Measurements from ENCODE around the gene SLC22A16. TPM values are rescaled to one million over a fixed set of nuclear protein-coding genes. Genes with fewer than 3 reads are reported as not detected.

The SLC22A16 gene
- total and polyA plus RNA-seq, 2 donors (not counting 1 experiment from before 2014, with no cell fraction given) = not detected

DNA sequence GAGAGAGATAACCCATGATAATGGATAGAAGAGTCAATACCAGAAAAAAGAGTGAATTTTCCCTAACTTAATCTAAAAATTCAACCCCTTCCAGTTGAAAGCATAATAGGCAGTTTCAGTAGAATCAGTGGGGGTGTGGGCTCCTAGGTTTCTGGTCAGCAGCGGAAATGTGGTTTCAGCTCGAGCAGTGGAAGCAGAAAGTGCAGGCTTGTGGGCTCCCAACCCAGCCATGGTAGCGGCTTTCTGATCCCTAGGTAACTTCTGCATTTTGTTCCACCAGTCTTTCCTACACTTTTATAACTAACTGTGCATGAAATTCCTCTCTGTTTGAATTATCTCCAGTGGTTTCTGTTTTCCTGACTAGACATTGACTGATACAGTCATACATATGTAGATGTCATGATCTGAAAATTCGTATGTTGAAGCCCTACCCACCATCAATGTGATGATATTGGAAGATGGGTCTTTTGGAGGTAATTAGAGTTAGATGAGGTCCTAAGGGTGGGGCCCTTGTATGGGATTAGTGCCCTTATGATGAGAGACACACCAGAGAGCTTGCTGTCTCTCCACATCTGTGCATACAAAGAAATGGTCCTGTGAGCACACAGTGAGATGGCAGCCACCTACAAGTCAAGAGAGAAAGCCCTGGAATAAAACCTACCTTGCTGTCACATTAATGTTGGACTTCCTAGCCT, 54.5 kb downstream of the SLC22A16 start:
- DNase-seq (no peak), ATAC-seq (ENCODE audit: low read depth) (no peak)
- H3K4me1 ChIP-seq (ENCODE audit: control insufficient read depth in 2 of 2, insufficient read depth in 2 of 2, low read length in 2 of 2) = no peaks in the 10 kb centered on the region
- H3K27me3 ChIP-seq (replicated peaks in 1 of 4; ENCODE audit: control extremely low read depth in 1 of 4, control insufficient read depth in 3 of 4, insufficient read depth in 4 of 4, low read length in 3 of 4) = peaks cover 0 to 5% (median 2%) of the 10 kb centered on the region in 4 experiments
- no peak overlapping the region for H3K9ac ChIP-seq (ENCODE audit: low read length)
- TF ChIP-seq, protein P1, sequence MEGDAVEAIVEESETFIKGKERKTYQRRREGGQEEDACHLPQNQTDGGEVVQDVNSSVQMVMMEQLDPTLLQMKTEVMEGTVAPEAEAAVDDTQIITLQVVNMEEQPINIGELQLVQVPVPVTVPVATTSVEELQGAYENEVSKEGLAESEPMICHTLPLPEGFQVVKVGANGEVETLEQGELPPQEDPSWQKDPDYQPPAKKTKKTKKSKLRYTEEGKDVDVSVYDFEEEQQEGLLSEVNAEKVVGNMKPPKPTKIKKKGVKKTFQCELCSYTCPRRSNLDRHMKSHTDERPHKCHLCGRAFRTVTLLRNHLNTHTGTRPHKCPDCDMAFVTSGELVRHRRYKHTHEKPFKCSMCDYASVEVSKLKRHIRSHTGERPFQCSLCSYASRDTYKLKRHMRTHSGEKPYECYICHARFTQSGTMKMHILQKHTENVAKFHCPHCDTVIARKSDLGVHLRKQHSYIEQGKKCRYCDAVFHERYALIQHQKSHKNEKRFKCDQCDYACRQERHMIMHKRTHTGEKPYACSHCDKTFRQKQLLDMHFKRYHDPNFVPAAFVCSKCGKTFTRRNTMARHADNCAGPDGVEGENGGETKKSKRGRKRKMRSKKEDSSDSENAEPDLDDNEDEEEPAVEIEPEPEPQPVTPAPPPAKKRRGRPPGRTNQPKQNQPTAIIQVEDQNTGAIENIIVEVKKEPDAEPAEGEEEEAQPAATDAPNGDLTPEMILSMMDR (IDR thresholded peaks at IDR 0.05) = no peak
- TF ChIP-seq EZH2 (IDR thresholded peaks at IDR 0.05; ENCODE audit: borderline replicate concordance, insufficient read depth, low read depth, low read length, poor library complexity, severe bottlenecking) = no peak
- no peak overlapping the region for H3K27ac ChIP-seq (ENCODE audit: low read length in 2 of 2)
- 6% methylated on average over 3 of the region's 4 CpGs for WGBS (ENCODE audit: insufficient coverage)
- H3K27ac Mint-ChIP-seq = no peak overlapping the region
- H3K9me3 ChIP-seq (ENCODE audit: control extremely low read depth in 1 of 3, control insufficient read depth in 2 of 3, insufficient read depth in 1 of 3, low read length in 2 of 3) = peaks cover 0 to 4% (median 2%) of the 10 kb centered on the region in 3 donors
- H4K20me1 ChIP-seq (ENCODE audit: control insufficient read depth, insufficient read depth, low read length, poor library complexity, severe bottlenecking) = no peaks in the 10 kb centered on the region
- H2AFZ ChIP-seq (ENCODE audit: insufficient read depth, low read depth, low read length, poor library complexity, severe bottlenecking) = no peak overlapping the region
- no peaks in the 10 kb centered on the region for H3K36me3 ChIP-seq (replicated peaks in 1 of 2; ENCODE audit: control extremely low read depth in 1 of 2, control insufficient read depth in 1 of 2, extremely low read depth in 1 of 2, insufficient read depth in 2 of 2, low read length in 1 of 2)
- CTCF ChIA-PET = no interaction called here
- H3K4me3 Mint-ChIP-seq = no peak overlapping the region
- H3K9me3 Mint-ChIP-seq (ENCODE audit: insufficient read depth) = peaks cover 7% of the 10 kb centered on the region
- peaks cover 48% of the 10 kb centered on the region for H3K27me3 Mint-ChIP-seq
- intact Hi-C loops (cut with micrococcal nuclease) = no loop called here
- H3K4me3 ChIP-seq (ENCODE audit: control extremely low read depth in 1 of 5, extremely low read depth in 1 of 5, insufficient read depth in 1 of 5, low read depth in 2 of 5, low read length in 4 of 5) = no peak overlapping the region
- no peaks in the 10 kb centered on the region for H3K4me1 Mint-ChIP-seq
- POLR2A ChIA-PET = no interaction called here
- H3K79me2 ChIP-seq (ENCODE audit: control insufficient read depth, insufficient read depth, low read length) = no peaks in the 10 kb centered on the region
- no peak overlapping the region for H3K4me2 ChIP-seq (replicated peaks; ENCODE audit: low read depth, low read length, poor library complexity, severe bottlenecking)

DNA sequence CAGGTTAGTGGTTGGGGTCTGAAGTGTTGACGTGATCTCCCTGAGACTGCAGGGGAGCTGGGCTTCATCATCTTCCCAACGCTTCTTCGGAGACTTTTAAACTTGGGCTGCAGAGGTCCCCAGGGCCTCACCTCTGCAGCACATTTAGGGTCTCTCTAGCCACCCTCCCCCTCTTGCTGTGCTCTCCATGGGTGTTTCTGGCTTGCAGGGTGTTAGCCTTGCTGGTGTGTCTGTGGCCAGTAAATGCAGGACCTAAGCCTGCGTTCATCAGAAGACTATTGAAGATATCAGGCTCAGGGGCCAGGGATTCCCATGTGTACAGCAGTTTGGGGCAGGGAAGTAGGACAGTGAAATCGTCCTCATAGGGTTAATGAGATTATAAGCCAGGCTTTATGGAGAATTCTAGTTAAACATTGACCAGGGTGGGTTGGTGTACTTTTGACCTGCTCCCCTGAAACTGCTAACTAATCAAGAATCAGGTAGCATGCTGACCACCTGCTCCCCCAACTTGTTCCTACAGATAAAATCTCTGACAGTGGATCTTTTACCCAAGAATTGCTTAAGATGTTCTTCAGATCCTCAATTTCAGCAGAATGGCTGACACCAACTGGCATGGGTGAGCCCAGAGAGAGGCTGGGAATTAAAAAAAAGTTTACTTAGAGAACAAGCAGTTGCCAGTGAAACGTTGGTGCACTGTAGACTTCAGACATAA, 57.2 kb downstream of the SLC22A16 start:
- TF ChIP-seq, protein P1 (IDR thresholded peaks at IDR 0.05) = no peak
- no peak for TF ChIP-seq EZH2 (IDR thresholded peaks at IDR 0.05; ENCODE audit: borderline replicate concordance, insufficient read depth, low read depth, low read length, poor library complexity, severe bottlenecking)
- Histone ChIP-seq H3K36me3 (replicated peaks in 1 of 2; ENCODE audit: control extremely low read depth in 1 of 2, control insufficient read depth in 1 of 2, extremely low read depth in 1 of 2, insufficient read depth in 2 of 2, low read length in 1 of 2) (no peaks in the 10 kb centered on the region), H3K9me3 (ENCODE audit: control extremely low read depth in 1 of 3, control insufficient read depth in 2 of 3, insufficient read depth in 1 of 3, low read length in 2 of 3) (peaks cover 0 to 4% (median 2%) of the 10 kb centered on the region in 3 donors), H3K4me1 (ENCODE audit: control insufficient read depth in 2 of 2, insufficient read depth in 2 of 2, low read length in 2 of 2) (no peaks in the 10 kb centered on the region), H3K27ac (ENCODE audit: low read length in 2 of 2) (no peak overlapping the region), H3K27me3 (replicated peaks in 1 of 4; ENCODE audit: control extremely low read depth in 1 of 4, control insufficient read depth in 3 of 4, insufficient read depth in 4 of 4, low read length in 3 of 4) (peaks cover 0 to 3% (median 0%) of the 10 kb centered on the region in 4 experiments), H3K79me2 (ENCODE audit: control insufficient read depth, insufficient read depth, low read length) (no peaks in the 10 kb centered on the region), H3K4me2 (replicated peaks; ENCODE audit: low read depth, low read length, poor library complexity, severe bottlenecking) (no peak overlapping the region), H3K4me3 (ENCODE audit: control extremely low read depth in 1 of 5, extremely low read depth in 1 of 5, insufficient read depth in 1 of 5, low read depth in 2 of 5, low read length in 4 of 5) (no peak overlapping the region), H2AFZ (ENCODE audit: insufficient read depth, low read depth, low read length, poor library complexity, severe bottlenecking) (no peak overlapping the region), H3K9ac (ENCODE audit: low read length) (no peak overlapping the region), H4K20me1 (ENCODE audit: control insufficient read depth, insufficient read depth, low read length, poor library complexity, severe bottlenecking) (no peaks in the 10 kb centered on the region)
- CTCF ChIA-PET = no interaction called here
- POLR2A ChIA-PET = no interaction called here
- H3K9me3 Mint-ChIP-seq (ENCODE audit: insufficient read depth) = peaks cover 7% of the 10 kb centered on the region
- WGBS (ENCODE audit: insufficient coverage) = 82% methylated on average over 4 of the region's 6 CpGs
- peaks cover 4% of the 10 kb centered on the region for H3K4me1 Mint-ChIP-seq
- intact Hi-C loops (cut with micrococcal nuclease) = no loop called here
- ATAC-seq (ENCODE audit: low read depth) (no peak), DNase-seq (no peak)
- no peak overlapping the region for H3K4me3 Mint-ChIP-seq
- H3K27me3 Mint-ChIP-seq = peaks cover 40% of the 10 kb centered on the region
- no peak overlapping the region for H3K27ac Mint-ChIP-seq

Data from B cell (primary cell).